Activated T-helper 9 cell treated with anti-CD3 and anti-CD28 coated beads, Interleukin-2, amount 50 U/mL, for 16 hours (primary cell): ENCODE results near the gene ADAMTS13.

Source experiments
- DNase-seq: peaks from one replicate; pipeline ENCODE4 v3.0.0-alpha.2; 2020; ENCODE audit warnings: low read depth

The ADAMTS13 gene

DNA sequence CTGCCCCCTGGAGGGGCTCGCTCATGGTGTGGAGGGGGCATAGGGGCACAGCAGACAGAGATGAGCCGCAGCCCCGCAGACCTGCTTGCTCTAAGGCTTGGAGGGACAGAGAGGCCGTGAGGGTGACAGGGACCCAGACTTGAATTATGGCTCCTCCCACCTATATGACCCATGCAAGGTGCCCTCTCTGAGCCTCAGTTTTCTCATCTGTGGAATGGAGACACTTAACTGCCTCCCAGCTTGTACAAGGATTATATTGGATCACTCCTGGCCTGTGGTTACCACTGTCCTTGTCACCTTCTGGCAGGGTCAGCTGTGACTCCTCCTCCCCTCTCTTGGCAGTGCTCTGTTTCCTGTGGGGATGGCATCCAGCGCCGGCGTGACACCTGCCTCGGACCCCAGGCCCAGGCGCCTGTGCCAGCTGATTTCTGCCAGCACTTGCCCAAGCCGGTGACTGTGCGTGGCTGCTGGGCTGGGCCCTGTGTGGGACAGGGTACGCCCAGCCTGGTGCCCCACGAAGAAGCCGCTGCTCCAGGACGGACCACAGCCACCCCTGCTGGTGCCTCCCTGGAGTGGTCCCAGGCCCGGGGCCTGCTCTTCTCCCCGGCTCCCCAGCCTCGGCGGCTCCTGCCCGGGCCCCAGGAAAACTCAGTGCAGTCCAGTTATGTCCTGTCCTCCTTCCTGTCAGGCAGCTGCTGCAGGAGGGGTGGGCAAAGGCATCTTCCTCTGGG is 32.9 kb downstream of the ADAMTS13 start:
- DNase-seq: no peak

DNA sequence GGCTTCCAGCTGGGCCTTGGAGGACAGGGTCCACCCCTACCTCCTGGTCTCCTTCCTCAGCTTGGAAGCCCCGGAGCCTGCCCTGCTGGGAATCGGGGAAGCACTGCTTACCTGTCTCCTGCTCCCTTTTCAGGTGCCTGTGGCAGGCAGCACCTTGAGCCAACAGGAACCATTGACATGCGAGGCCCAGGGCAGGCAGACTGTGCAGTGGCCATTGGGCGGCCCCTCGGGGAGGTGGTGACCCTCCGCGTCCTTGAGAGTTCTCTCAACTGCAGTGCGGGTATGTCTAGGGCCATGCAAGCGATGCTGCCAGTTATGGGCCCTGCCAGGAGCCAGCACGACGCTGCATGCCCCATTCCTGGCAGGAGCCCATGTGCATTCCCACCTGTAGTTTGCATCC is 33.8 kb downstream of the ADAMTS13 start:
- DNase-seq: no peak

GRCh38 chr9:133456409-133456808 is 34.2 kb downstream of the ADAMTS13 start:
- no peak for DNase-seq

DNA sequence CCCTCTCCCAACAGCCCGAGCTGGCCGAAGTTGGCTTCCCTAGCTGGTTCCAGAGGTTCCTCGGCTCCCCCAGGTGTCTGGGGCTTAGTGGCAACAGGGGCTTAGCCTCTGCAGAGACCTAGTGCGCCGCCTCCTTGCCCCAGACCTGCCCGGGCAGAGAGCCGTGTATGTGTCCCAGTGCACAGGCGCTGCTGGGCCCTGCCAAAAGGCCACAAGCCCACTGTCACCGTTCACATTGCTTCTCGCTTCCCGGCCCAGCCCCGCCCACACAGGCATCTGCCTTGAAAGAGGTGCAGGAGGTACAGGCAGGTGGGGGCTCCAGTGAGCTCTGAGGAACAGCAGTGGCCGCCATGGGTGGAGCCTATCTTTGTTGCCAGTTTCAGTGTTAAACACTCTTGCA is 35.1 kb downstream of the ADAMTS13 start:
- DNase-seq: no peak

DNA sequence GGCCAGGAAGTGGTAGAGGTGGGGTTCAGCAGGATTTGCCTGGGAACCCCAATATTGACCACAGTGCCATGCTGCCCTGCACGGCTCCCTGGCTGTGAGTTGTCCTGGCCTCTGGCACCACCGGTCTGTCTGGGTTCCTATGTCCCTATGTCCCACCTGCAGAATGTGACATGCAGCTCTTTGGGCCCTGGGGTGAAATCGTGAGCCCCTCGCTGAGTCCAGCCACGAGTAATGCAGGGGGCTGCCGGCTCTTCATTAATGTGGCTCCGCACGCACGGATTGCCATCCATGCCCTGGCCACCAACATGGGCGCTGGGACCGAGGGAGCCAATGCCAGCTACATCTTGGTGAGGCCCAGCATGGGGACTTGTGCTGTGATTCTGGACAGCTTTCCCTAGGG is 35.6 kb downstream of the ADAMTS13 start:
- no peak for DNase-seq

DNA sequence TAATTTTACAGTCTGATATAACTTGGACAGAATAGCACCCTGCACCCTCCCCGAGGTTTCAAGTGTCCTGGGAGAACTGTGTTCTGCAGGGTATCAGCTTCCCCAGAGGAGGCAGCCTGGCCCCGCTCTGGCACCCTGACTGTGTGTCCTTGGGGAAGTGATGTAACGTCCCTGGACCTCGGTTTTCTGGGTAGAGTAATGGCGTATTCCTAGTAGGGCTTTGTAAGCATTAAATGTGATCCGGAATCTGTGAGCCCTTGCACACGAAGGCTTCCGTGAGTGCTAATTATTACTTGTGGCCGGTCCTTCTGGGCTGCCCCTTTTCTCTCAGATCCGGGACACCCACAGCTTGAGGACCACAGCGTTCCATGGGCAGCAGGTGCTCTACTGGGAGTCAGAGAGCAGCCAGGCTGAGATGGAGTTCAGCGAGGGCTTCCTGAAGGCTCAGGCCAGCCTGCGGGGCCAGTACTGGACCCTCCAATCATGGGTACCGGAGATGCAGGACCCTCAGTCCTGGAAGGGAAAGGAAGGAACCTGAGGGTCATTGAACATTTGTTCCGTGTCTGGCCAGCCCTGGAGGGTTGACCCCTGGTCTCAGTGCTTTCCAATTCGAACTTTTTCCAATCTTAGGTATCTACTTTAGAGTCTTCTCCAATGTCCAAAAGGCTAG is 36.6 kb downstream of the ADAMTS13 start:
- no peak for DNase-seq

DNA sequence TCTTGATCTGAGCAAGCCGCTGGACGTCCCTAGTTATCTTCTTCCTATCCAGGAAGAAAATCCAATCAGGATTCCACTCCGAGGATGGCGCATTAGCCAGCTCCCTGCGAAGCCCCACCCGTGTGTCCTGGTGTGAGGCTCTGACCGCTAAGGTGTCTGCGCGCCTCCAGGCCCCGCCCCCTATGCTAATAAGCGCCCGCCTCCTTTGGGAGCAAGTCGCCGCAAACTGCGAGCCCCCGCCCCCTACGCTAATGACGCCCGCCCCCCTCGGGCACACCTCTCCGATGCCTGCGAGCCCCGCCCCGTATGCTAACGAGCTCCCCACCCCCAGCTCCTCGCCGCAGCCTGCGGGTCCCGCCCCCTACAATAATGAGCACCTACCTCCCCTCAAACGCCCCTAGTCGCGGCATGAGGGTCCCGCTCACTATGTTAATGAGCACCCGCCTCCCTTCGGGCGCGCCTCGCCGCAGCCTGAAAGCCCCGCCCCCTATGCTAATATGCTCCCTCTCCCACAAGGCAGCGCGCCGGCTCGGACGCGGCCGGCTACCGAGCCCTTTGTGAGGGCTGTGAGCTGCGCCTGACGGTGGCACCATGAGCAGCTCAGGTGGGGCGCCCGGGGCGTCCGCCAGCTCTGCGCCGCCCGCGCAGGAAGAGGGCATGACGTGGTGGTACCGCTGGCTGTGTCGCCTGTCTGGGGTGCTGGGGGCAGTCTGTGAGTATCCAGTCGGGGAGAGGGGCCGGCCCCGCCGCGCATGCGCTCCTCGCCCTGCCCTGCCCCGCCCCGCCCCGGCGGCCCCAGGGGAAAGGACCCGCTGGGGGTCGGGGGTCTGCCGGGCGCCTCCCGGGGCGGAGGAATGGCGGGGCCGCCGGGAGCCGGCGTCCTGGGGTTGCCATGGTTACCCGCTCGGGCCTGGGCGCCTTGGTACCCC is 37.6 kb downstream of the ADAMTS13 start, which contains the start of gene CACFD1:
Gene CACFD1, plus strand, starts transcription at position 503 of the 929 bp plus-strand sequence. Its CDS starts 89 bp downstream, at position 592.
- peak; percentile 89 for DNase-seq

DNA sequence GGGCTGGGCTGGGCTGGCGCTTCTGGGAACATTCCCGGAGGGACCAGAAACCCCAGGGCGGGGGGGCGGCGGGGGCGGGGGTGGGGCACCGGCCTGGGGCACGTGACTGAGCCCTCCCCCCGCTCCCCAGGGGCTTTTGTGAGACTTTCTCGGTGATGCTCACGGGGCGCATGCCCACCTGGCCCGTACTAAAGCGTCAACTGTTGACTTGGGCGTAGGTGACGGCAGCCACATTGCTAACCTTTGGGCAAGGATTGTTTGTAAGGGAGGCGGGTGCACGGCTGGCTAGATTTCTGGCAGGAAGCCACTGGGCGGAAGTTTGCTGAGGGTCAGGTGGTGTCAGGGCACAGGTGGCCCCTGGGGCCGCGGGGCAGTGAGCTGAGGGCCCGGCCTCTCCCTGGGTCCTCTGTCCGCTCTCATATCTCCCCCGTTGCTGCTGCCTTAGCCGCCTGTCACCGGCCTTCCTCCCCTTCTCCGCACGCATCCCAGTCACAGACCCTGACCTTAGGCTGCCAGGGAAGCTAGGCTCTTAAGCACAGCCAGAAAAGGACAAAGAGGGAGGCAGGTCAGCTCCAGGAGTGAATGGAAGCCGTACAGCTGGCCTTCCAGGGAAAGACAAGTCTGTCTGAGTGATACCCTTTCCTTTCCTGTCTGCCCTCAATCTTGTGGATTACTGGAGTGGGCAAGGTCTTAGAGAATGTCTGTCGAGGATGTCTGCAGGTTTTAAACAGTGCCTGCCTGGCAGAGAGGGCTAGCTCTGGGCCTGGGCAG is 38.4 kb downstream of the ADAMTS13 start:
- DNase-seq: no peak

- DNase-seq: no peak
Measured at GRCh38 chr9:133461975-133462374, 39.8 kb downstream of the ADAMTS13 start.

GRCh38 chr9:133463234-133463863 is 41.2 kb downstream of the ADAMTS13 start:
- no peak for DNase-seq

DNA sequence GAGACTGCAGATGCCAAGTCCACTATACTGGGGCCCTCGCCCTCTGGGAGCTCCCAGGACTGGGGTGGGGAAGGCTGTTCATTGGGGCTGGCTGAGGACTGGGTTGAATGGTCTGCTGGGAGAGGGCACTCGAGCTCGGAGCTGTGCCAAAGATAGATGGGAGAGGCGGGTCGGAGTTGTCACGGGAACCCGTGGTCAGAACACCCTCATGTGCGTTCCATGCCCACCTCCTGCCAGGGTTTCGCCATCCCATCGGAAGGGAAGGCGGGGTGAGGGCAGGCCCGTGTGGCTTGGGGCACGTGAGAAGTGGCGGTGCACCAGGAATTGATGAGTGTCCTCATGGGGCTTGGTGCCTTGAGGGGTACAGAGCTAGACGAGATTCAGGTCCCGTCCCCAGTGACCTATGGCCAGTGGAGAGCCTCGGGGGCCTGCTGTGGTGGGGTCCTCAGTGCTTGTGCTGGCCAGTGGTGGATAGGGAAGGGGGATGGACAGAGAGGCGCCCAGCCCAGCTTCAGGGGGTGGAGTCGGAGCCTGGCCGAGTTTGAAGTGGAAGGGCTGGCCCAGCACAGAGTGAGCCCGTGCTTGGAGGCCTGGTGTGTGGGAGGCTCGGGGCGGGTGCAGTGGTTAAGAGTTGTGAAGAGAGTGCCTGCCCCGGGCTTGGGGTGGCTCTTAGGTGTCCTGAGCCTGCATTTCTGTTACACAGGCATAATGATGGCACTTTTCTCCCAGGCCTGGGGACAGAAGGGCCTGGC is 41.9 kb downstream of the ADAMTS13 start:
- no peak for DNase-seq

GRCh38 chr9:133464638-133465037 is 42.5 kb downstream of the ADAMTS13 start:
- no peak for DNase-seq

DNA sequence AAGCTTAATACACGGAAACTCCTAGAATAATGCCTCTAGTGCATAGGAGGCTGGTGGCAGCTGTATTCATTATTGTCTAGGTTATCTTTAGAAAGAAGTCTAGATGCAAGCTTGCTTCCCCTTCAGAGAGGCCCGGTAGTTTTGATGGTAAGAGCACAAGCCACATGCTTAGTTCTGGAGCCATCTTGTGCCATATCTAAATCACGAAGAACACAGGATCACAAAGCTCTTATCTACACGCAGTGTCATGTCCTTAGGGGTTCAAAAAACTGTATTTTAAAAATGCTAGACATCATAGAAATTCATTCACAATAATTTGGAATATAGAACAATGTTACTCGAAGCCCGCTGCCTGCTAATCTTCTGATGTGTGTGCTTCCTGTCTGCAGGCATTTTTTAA is 43.8 kb downstream of the ADAMTS13 start:
- DNase-seq: no peak

GRCh38 chr9:133467101-133467500 is 44.9 kb downstream of the ADAMTS13 start:
- DNase-seq: no peak

DNA sequence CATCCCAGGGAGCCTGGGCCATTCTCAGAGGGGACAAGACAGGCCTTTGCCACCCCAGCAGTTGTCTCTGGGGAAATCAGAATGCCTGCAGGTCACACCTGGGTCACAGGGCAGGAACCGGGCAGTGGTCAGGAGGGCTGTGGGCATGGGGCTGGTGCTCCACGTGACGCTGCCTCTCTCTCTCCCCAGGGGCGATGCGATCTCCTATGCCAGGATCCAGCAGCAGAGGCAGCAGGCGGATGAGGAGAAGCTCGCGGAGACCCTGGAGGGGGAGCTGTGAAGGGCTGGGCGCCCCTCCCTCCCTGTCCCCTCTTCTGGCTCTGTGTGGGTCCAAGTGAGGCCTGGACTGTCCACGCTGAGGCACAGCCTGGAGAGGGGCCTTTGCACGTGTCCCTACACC is 46.2 kb downstream of the ADAMTS13 start:
- no peak for DNase-seq

DNA sequence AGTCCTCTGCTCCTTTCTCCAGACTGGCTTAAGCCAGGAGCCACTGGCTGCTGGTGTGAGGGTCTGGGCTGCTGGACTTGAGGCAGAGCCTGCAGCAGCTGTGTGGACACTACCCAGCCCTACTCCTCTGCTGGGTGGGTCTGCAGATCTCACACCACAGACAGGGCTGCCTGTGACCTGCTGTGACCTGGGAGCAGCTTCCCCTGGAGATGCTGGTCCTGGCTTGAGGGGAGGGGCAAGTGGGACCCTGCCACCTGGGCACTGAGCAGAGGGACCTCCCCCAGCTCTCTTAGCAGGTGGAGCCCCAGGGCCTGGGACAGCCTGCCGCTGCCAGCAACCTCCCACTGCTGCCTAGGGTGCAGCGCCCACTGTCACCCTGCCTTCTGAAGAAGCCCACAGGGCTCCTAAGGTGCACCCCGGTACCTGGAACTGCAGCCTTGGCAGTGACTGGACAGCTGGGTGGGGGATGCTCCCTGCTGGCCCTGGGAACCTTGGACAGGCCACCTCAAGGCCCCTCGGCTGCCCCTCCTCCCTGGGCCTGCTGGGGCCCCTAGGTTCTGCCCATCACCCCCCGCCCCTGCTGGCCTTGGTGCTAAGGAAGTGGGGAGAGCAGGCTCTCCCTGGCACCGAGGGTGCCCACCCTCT is 46.7 kb downstream of the ADAMTS13 start:
- no peak for DNase-seq

DNA sequence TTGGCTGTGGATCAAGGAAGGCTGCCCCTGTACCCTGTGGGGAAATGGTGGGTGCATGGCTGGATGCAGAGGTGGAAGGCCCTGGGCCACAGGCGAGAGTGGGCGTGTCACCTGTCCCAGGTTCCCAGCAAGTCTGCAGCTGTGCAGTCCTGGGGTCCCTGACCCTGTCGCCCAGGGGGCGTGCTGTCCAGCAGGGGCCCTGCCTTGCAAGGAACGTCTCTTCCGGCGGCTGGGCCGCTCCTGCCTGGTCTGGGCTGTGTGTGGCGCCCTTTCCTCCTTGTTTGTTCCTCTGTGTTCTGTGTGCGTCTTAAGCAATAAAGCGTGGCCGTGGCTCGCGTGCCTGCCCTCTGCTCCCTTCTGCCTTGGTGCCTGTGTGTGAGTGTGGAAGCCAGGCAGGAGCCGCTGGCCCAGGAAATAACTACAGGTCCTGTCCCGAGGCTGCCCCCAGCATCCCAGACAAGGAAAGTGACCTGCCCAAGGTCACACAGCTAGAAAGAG is 48.3 kb downstream of the ADAMTS13 start:
- DNase-seq: no peak

DNA sequence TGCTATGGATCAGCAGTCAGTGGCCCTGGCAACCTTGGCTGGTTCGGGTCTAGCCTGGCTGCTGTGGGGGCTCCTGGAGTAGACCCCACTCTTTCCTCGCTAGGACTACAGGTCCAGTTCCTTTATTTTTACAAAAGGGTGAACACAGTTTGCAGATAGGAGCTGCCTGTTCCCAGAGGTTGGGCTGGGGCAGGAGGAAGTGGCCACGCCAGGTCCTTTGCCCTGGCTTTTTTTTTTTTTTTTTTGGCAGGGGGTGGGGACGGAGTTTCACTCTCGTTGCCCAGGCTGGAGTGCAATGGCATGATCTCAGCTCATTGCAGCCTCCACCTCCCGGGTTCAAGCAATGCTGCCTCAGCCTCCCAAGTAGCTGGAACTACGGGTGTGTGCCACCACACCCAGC is 48.8 kb downstream of the ADAMTS13 start:
- DNase-seq: no peak

- DNase-seq: no peak
Measured at GRCh38 chr9:133471551-133472276, 49.5 kb downstream of the ADAMTS13 start.
